ENCODE measurements around the gene SEL1L2.

GRCh38 chr20:13814672-13815071 is 175.7 kb downstream of the SEL1L2 start:
- no peak for TF ChIP-seq CEBPB (IDR thresholded peaks at IDR 0.05)
- TF ChIP-seq REST (IDR thresholded peaks at IDR 0.05), result no peak
- TF ChIP-seq NR3C1 (IDR thresholded peaks at IDR 0.05), result no peak
- no peak for TF ChIP-seq CTCF (IDR thresholded peaks at IDR 0.05)
- TF ChIP-seq POLR2A (IDR thresholded peaks at IDR 0.05; ENCODE audit: low read length), result no peak
- no peak for TF ChIP-seq RAD21 (conservative IDR thresholded peaks at IDR 0.05 in 1 of 2, IDR thresholded peaks at IDR 0.05 in 1 of 2)
- TF ChIP-seq CBX8 (IDR thresholded peaks at IDR 0.05), result no peak
- no peak for TF ChIP-seq EP300 (IDR thresholded peaks at IDR 0.05)
- TF ChIP-seq, protein P1, sequence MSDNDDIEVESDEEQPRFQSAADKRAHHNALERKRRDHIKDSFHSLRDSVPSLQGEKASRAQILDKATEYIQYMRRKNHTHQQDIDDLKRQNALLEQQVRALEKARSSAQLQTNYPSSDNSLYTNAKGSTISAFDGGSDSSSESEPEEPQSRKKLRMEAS (IDR thresholded peaks at IDR 0.05), result no peak
- TF ChIP-seq, protein P2, sequence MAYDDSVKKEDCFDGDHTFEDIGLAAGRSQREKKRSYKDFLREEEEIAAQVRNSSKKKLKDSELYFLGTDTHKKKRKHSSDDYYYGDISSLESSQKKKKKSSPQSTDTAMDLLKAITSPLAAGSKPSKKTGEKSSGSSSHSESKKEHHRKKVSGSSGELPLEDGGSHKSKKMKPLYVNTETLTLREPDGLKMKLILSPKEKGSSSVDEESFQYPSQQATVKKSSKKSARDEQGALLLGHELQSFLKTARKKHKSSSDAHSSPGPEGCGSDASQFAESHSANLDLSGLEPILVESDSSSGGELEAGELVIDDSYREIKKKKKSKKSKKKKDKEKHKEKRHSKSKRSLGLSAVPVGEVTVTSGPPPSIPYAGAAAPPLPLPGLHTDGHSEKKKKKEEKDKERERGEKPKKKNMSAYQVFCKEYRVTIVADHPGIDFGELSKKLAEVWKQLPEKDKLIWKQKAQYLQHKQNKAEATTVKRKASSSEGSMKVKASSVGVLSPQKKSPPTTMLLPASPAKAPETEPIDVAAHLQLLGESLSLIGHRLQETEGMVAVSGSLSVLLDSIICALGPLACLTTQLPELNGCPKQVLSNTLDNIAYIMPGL (CRISPR knock-in tag; IDR thresholded peaks at IDR 0.05; ENCODE audit: borderline replicate concordance), result no peak
- TF ChIP-seq CHD2 (IDR thresholded peaks at IDR 0.05; ENCODE audit: low read length, partially characterized antibody), result no peak
- TF ChIP-seq EHMT2 (IDR thresholded peaks at IDR 0.05; ENCODE audit: low read depth), result no peak
- TF ChIP-seq BHLHE40 (IDR thresholded peaks at IDR 0.05; ENCODE audit: low read depth, low read length), result no peak
